DMS79 treated with DMSO at 0.1 percent for 48 hours (cell line): ENCODE data around the gene RSRC1.
"Not testable (repeated sequence)": the region's sequence is repeated elsewhere in the genome, so short reads cannot be mapped to it uniquely, and the experiment has no call there.

Experiments used
- DNase-seq: peaks from one replicate; lab custom pipeline; 2025; lab: John Stamatoyannopoulos, UW

The RSRC1 gene

GRCh38 chr3:158404131-158404718 lies 294.3 kb downstream of the RSRC1 start:
- DNase-seq, result no peak

DNA sequence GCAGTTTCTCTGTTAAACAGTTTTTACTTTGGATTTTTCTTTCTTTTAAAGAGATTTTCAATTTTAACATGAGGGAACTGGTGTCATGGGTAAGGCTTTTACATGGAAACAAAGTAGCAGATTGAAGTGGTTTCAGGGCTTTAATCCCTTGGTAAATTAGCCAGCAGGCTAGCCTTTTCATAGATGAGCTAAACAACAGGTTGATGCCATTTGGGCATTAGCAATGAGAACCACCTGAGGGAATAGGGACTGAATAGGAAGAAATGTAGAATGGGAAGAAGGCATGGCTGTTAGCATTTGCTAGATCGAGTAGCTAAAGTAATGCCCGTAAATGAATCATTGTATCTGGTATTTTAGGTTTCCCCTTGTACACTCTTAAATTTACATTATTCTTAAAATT lies 295.6 kb downstream of the RSRC1 start:
- DNase-seq, result no peak

GRCh38 chr3:158407844-158408517 lies 298.1 kb downstream of the RSRC1 start:
- no peak for DNase-seq

DNA sequence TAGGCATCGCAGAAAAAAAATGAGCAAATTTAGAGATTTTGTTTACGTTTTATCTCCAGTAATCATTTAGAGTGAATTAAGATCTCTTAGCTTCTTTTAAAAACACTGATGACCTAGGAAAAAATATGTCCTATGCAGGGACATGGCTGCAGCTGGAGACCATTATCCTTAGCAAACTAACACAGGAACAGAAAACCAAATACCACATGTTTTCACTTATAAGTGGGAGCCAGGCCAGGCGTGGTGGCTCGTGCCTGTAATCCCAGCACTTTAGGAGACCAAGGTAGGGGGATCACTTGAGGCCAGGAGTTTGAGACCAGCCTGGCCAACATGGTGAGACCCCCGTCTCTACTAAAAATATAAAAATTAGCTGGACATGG lies 298.6 kb downstream of the RSRC1 start:
- DNase-seq, result not testable (repeated sequence)

DNA sequence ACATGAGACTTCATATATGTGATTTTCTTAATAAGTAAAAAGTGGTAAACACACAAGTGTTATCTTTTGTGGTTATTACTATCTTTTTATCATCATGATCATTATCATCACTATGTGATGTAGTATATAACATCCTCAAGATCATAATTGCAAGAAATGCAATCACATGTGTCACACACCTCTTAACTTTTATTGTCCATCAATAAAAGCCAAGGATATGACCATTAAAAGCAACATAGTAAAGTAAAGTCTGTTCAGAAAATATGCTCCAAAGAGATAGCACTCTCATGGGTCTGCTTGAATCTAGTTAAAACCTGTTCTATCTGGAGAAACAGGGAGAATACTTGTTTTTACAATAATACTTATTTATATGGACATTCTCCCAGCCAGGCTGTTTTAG lies 308.1 kb downstream of the RSRC1 start:
- no peak for DNase-seq

- DNase-seq, result no peak
These were observed 310.1 kb downstream of the RSRC1 start for GRCh38 chr3:158419820-158420653.

DNA sequence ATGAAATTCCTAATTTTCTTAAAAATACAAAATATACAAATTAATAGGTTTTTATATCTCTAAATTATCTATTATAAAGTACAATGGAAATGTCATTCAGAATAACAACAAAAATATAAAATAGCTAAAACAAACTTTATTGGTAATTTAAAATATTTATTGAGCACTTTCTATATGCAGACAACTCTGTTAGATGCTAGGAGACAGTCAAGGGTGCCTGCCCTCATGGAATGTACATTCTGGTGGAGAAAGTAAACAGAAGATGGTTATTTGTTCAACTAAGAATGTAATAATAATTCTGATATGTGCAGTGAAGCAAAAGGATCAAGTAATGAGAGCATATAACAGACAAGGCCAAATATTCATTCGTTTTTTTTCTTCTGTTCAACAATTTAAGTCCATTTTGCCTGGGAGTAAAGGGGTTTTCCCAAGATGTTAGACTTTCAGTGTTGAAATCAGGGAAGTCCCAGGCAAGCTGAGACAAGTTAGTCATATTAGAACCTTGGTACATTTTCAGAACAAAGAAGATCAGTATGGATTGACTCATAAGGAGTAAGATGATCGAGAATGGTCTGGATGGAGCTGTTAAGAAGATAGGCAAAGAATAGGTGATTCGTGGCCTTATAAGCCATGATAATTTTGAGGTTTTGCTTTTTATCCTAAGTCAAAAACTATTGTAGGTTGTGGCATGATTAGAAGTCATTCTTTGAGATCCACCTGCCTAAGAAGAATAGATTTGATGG lies 310.9 kb downstream of the RSRC1 start:
- DNase-seq, result no peak

GRCh38 chr3:158430448-158430847 lies 320.6 kb downstream of the RSRC1 start:
- DNase-seq, result no peak

- DNase-seq, result no peak
These were observed 321.1 kb downstream of the RSRC1 start for GRCh38 chr3:158430968-158431367.

- DNase-seq, result no peak
These were observed 321.9 kb downstream of the RSRC1 start for GRCh38 chr3:158431829-158432228.

- peak; percentile 5 for DNase-seq
These were observed 324.6 kb downstream of the RSRC1 start for GRCh38 chr3:158434412-158435038.

GRCh38 chr3:158443632-158444031 lies 333.7 kb downstream of the RSRC1 start:
- no peak for DNase-seq

- DNase-seq, result no peak
These were observed 337.5 kb downstream of the RSRC1 start for GRCh38 chr3:158447408-158447807.

GRCh38 chr3:158451405-158452055 lies 341.6 kb downstream of the RSRC1 start:
- no peak for DNase-seq

GRCh38 chr3:158452334-158452733 lies 342.4 kb downstream of the RSRC1 start:
- no peak for DNase-seq

- DNase-seq, result no peak
These were observed 343.1 kb downstream of the RSRC1 start for GRCh38 chr3:158453004-158453403.

DNA sequence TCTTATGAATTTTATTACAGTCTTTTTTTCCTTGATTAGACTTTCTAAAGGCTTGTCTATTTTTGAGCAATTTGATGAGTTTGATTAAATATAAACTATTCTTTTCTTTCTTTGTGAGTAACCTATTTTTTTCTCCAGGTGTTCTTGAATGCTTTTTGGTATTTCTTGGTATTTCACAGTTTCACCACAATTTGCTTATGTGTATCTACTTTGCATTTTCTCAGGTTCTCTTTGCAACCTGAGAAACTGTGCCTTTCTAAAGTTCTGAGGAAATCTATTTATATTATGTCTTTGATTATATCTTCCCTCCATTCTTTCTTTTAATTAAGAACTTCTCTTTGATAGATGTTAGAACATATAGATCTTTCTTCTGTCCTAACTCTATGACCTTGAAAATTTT lies 344.0 kb downstream of the RSRC1 start:
- DNase-seq, result no peak

DNA sequence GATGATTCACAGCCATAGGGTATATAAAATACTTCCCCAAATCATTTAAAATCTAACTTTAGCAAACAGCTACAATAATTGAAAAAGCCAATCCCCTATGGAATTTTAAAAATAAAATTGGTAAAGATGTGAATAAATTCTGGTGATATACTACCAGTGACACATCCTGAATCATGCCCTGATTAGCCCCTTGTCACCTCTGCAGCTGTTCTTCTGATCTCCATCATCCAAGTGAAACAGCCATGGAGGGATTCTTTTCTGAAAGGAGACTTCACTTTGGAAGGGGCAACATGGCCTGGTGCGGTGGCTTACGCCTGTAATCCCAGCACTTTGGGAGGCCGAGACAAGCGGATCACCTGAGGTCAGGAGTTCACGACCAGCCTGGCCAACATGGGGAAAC lies 345.5 kb downstream of the RSRC1 start:
- DNase-seq, result no peak

- DNase-seq, result peak; percentile 18
These were observed 346.2 kb downstream of the RSRC1 start for GRCh38 chr3:158456114-158456513.

GRCh38 chr3:158458464-158458863 lies 348.6 kb downstream of the RSRC1 start:
- DNase-seq, result peak; percentile 14

- no peak for DNase-seq
These were observed 351.0 kb downstream of the RSRC1 start for GRCh38 chr3:158460926-158461325.
